Sigmoid colon (tissue), 7 donors: Measurements from ENCODE around the gene POU2AF3. TPM values are rescaled to one million over a fixed set of nuclear protein-coding genes. Genes with fewer than 3 reads are reported as not detected.
"Not testable (repeated sequence)": the region's sequence is repeated elsewhere in the genome, so short reads cannot be mapped to it uniquely, and the experiment has no call there.

Source experiments
- DNase-seq: peaks from one replicate; pipeline ENCODE4 v3.0.0-alpha.2; 2019
- H3K27ac ChIP-seq, 4 donors: fragments of 200-600 bp; sonication (generic); one replicate each; pipeline ENCODE4 v1.5.1; 2016 to 2019; ENCODE audit warnings: mild to moderate bottlenecking in 1 of 4
- H3K27me3 ChIP-seq, 3 donors: fragments of 200-600 bp; sonication (generic); one replicate each; pipeline ENCODE4 v1.5.1; 2019; ENCODE audit warnings: mild to moderate bottlenecking in 1 of 3
- H3K36me3 ChIP-seq, 4 donors: fragments of 200-600 bp; sonication (generic); one replicate each; pipeline ENCODE4 v1.5.1; 2016 to 2019
- H3K4me1 ChIP-seq, 4 donors: fragments of 200-600 bp; sonication (generic); one replicate each; pipeline ENCODE4 v1.5.1; 2017 to 2019
- H3K4me3 ChIP-seq, 4 donors: fragments of 200-600 bp; sonication (generic); one replicate each; pipeline ENCODE4 v1.5.1; 2017 to 2019; ENCODE audit warnings: mild to moderate bottlenecking in 2 of 4, moderate library complexity in 1 of 4
- H3K9me3 ChIP-seq, 4 donors: fragments of 200-600 bp in 3 of 4; sonication (generic) in 3 of 4; one replicate each; pipeline versions ENCODE4 v1.5.1 to v1.6.1; 2013 to 2019
- EP300 ChIP-seq, 4 donors: sonication (generic); formaldehyde crosslinking; IDR thresholded peaks; one replicate each; pipeline ENCODE4 v1.6.1; 2017; ENCODE audit warnings: antibody characterized with exemption in 4 of 4
- POLR2A ChIP-seq, 2 donors: fragments of 450-650 bp; IDR thresholded peaks; one replicate each; pipeline ENCODE4 v1.6.1; 2016; ENCODE audit warnings: antibody characterized with exemption in 2 of 2, mild to moderate bottlenecking in 2 of 2, moderate library complexity in 2 of 2
- POLR2AphosphoS5 ChIP-seq, 4 donors: sonication (generic); formaldehyde crosslinking; IDR thresholded peaks; one replicate each; pipeline ENCODE4 v1.6.1; 2017; ENCODE audit warnings: antibody characterized with exemption in 4 of 4
- WGBS, 2 donors: extraction: QIAGEN DNeasy Blood & Tissue Kit; methylation state at CpG; one replicate each; pipeline ENCODE4 v1.1.7; 2013; 5-methylcytosine and 5-hydroxymethylcytosine counted together
- intact Hi-C: fragments of 100-400 bp; cut with DNase I; formaldehyde crosslinking; loops from one replicate; pipeline ENCODE4 v1.15.1; 2023
- polyA plus RNA-seq, 3 donors: library from polyadenylated mRNA; stranded (reverse); fragments of 200-250 nt; gene quantifications; one replicate each; pipeline ENCODE4 v1.2.3, GENCODE V29; 2013
- total RNA-seq, 4 donors: library from RNA; depleted of rRNA; stranded (reverse); fragments of >200 nt; gene quantifications; one replicate each; pipeline ENCODE4 v1.1.0, GENCODE V29; 2016
- TF ChIP-seq, protein P1 (sequence below), 4 experiments: fragments of 450-650 bp in 3 of 4; fragments of 200-600 bp in 1 of 4; IDR thresholded peaks; one replicate each; pipeline ENCODE4 v1.5.1; 2016 to 2019; ENCODE audit warnings: antibody characterized with exemption in 4 of 4, mild to moderate bottlenecking in 3 of 4, moderate library complexity in 2 of 4
- donor health status: healthy with polysubstance abuse.
- donor health status: Bipolar disorder and iron deficiency.
- donor health status: healthy.

Gene POU2AF3
- total and polyA plus RNA-seq, 7 donors: 0.68 to 5.8 (median 3.9) TPM

DNA sequence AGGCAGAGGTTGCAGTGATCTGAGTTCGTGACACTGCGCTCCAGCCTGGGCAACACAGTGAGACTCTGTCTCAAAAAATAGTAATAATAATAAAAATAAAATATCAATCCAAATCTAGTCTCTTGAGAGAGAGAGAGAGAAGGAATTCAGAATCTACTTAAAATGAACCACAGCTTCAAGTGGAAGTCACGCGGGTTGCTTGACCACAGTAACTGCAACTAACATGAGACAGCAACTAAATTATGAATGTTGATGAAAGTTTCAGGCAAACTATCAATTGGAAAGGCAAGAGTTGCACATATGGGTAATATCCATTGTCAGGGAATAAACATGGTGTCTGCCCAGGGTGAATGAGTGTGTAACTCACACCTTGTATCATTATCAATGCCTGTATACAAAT is 40.3 kb upstream of the POU2AF3 start:
- intact Hi-C loops: no loop called here
- TF ChIP-seq POLR2A (IDR thresholded peaks at IDR 0.05): no peak
- TF ChIP-seq EP300 (IDR thresholded peaks at IDR 0.05): no peak
- no peak for TF ChIP-seq POLR2AphosphoS5 (IDR thresholded peaks at IDR 0.05)
- TF ChIP-seq, protein P1, sequence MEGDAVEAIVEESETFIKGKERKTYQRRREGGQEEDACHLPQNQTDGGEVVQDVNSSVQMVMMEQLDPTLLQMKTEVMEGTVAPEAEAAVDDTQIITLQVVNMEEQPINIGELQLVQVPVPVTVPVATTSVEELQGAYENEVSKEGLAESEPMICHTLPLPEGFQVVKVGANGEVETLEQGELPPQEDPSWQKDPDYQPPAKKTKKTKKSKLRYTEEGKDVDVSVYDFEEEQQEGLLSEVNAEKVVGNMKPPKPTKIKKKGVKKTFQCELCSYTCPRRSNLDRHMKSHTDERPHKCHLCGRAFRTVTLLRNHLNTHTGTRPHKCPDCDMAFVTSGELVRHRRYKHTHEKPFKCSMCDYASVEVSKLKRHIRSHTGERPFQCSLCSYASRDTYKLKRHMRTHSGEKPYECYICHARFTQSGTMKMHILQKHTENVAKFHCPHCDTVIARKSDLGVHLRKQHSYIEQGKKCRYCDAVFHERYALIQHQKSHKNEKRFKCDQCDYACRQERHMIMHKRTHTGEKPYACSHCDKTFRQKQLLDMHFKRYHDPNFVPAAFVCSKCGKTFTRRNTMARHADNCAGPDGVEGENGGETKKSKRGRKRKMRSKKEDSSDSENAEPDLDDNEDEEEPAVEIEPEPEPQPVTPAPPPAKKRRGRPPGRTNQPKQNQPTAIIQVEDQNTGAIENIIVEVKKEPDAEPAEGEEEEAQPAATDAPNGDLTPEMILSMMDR (IDR thresholded peaks at IDR 0.05): no peak

DNA sequence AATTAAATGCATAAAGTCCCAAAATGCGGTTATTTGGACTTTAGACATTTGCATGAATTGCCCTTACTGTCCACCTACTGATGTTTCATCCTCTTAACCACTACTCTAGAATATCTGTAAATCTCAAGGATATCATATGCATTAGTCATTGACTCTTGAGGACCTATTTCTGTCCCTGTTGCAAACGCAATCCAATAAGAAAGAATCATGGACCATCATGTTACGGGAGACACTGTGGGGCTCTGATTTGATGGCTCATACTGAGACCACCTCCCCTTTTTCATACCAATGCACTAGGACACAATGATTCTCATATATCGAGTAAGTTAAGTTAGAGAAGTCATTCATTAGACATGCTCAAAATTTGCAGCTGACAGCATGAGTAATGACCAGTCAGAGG is 38.5 kb upstream of the POU2AF3 start:
- intact Hi-C loops: no loop called here
- Histone ChIP-seq H3K9me3 (no peaks in the 10 kb centered on the region), H3K27me3 (no peaks in the 10 kb centered on the region), H3K27ac (no peak overlapping the region), H3K36me3 (no peaks in the 10 kb centered on the region), H3K4me1 (no peaks in the 10 kb centered on the region), H3K4me3 (no peak overlapping the region)
- 94 to 96% methylated on average over 4 of the region's 4 CpGs for WGBS, 2 donors
- no peak for DNase-seq
- TF ChIP-seq POLR2A (IDR thresholded peaks at IDR 0.05) (no peak), POLR2AphosphoS5 (IDR thresholded peaks at IDR 0.05) (no peak), EP300 (IDR thresholded peaks at IDR 0.05) (no peak)
- TF ChIP-seq, protein P1 (IDR thresholded peaks at IDR 0.05): no peak

More for the DNA sequence above, 40.3 kb upstream of the POU2AF3 start:
- Histone ChIP-seq H3K27me3 (no peaks in the 10 kb centered on the region), H3K4me3 (no peak overlapping the region), H3K4me1 (no peaks in the 10 kb centered on the region), H3K9me3 (no peaks in the 10 kb centered on the region), H3K36me3 (no peaks in the 10 kb centered on the region), H3K27ac (no peak overlapping the region)
- no peak for DNase-seq
- WGBS, 2 donors: 79 to 93% methylated on average over 4 of the region's 4 CpGs

GRCh38 chr11:111260811-111261210 is 37.5 kb upstream of the POU2AF3 start:
- H3K27me3 ChIP-seq: no peaks in the 10 kb centered on the region
- DNase-seq: no peak
- H3K27ac ChIP-seq: no peak overlapping the region
- intact Hi-C loops: no loop called here
- WGBS, 2 donors: 79 to 88% methylated on average over 4 of the region's 4 CpGs
- TF ChIP-seq POLR2A (IDR thresholded peaks at IDR 0.05): no peak
- TF ChIP-seq POLR2AphosphoS5 (IDR thresholded peaks at IDR 0.05): no peak
- TF ChIP-seq, protein P1 (IDR thresholded peaks at IDR 0.05): no peak
- no peak for TF ChIP-seq EP300 (IDR thresholded peaks at IDR 0.05)
- H3K36me3 ChIP-seq: no peaks in the 10 kb centered on the region
- H3K4me3 ChIP-seq: no peak overlapping the region
- no peaks in the 10 kb centered on the region for H3K4me1 ChIP-seq
- no peaks in the 10 kb centered on the region for H3K9me3 ChIP-seq

DNA sequence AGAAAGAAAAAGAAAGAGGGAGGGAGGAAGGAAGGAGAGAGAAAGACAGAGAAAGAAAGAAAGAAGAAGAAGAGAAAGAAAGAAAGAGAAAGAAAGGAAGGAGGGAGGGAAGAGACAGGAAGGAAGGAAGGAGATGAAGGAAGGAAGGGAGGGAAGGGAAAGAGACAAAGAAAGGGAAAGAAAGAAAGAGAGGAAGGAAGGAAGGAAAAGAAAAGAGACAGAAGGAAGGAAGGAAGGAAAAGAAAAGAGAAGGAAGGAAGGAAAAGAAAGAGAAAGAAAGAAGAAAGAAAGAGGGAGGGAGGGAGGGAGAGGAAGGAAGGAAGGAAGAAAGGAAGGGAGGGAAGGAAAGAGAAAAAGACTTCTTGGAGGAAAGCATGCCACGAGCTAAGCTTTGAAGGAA is 33.7 kb upstream of the POU2AF3 start:
- no peaks in the 10 kb centered on the region for H3K36me3 ChIP-seq
- no peaks in the 10 kb centered on the region for H3K4me1 ChIP-seq
- no peak overlapping the region for H3K27ac ChIP-seq
- no peaks in the 10 kb centered on the region for H3K9me3 ChIP-seq
- H3K4me3 ChIP-seq: no peak overlapping the region
- intact Hi-C loops: no loop called here
- no peaks in the 10 kb centered on the region for H3K27me3 ChIP-seq
- TF ChIP-seq, protein P1 (IDR thresholded peaks at IDR 0.05): no peak
- TF ChIP-seq POLR2AphosphoS5 (IDR thresholded peaks at IDR 0.05): no peak
- TF ChIP-seq EP300 (IDR thresholded peaks at IDR 0.05): no peak
- no peak for TF ChIP-seq POLR2A (IDR thresholded peaks at IDR 0.05)
- WGBS, 2 donors: 83 to 86% methylated on average over 1 of the region's 1 CpG
- no peak for DNase-seq

DNA sequence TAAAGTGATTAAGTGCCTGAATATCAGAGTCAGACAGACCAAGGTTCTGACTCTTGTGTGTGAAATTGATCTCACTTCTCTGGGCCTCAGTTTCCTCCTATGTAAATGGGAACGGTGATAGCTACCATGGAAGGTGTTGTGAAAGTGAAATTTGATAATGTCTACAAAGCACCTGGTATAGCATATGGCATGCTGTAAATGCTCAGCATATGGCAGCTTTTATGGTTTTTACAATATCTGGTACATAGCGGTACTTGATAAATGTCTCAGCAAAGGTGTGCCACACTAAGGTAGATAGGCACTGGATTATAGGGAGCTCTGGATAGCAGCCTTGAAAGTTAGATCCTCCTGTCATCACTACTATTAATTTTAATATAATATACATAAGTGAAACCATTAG is 32.9 kb upstream of the POU2AF3 start:
- 21 to 70% methylated on average over 2 of the region's 2 CpGs for WGBS, 2 donors
- no peak for DNase-seq
- Histone ChIP-seq H3K4me1 (no peaks in the 10 kb centered on the region), H3K9me3 (no peaks in the 10 kb centered on the region), H3K27ac (no peak overlapping the region), H3K27me3 (no peaks in the 10 kb centered on the region), H3K4me3 (no peak overlapping the region), H3K36me3 (no peaks in the 10 kb centered on the region)
- intact Hi-C loops: no loop called here
- TF ChIP-seq POLR2AphosphoS5 (IDR thresholded peaks at IDR 0.05): no peak
- no peak for TF ChIP-seq POLR2A (IDR thresholded peaks at IDR 0.05)
- no peak for TF ChIP-seq EP300 (IDR thresholded peaks at IDR 0.05)
- TF ChIP-seq, protein P1 (IDR thresholded peaks at IDR 0.05): no peak

- intact Hi-C loops: not testable (repeated sequence)
Measured at GRCh38 chr11:111268303-111268702, 30.0 kb upstream of the POU2AF3 start.

More at GRCh38 chr11:111268303-111268702, 30.0 kb upstream of the POU2AF3 start:
- H3K27ac ChIP-seq, H3K27me3 ChIP-seq, H3K4me3 ChIP-seq, H3K36me3 ChIP-seq, H3K9me3 ChIP-seq, H3K4me1 ChIP-seq, DNase-seq: not testable (repeated sequence)
- WGBS, 2 donors: 62 to 83% methylated on average over 4 of the region's 4 CpGs
